Pons (tissue), 1 donor: ENCODE results near the gene HSD3B7.
A peak's percentile ranks its signal among the peaks of the same experiment; 100 is the strongest.

Experiments
- DNase-seq: peaks from one replicate; pipeline ENCODE4 v3.0.0-alpha.2; 2016; ENCODE audit warnings: low spot score

Gene HSD3B7

DNA sequence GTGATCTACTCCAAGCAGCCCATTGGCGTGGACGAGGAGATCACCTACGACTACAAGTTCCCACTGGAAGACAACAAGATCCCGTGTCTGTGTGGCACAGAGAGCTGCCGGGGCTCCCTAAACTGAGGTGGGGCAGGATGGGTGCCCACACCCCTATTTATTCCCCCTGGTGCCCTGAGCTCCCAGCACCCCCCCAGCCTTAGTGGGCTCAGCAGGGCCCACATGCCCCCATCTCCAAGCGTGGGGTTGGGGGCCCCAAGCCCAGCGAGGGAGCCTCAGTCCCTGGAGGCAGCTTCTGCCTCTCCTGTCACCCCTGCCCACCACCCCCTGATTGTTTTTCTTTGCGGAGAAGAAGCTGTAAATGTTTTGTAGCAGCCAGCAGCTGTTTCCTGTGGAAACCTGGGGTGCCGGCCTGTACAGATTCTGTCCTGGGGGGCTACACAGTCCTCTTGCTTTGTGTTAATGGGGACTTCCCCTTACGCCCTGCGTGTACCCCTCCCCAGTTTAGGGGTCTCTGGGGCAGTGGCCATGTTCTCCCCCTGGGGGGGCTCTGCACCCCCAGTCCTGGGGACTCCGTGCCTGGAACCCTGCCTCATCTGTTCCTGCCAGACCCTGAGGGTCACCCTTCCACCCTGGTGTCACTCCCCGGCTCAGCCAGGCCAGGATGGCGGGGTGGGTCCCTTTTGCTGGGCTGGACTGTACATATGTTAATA, 953 bp upstream of the HSD3B7 start:
- DNase-seq = no peak

DNA sequence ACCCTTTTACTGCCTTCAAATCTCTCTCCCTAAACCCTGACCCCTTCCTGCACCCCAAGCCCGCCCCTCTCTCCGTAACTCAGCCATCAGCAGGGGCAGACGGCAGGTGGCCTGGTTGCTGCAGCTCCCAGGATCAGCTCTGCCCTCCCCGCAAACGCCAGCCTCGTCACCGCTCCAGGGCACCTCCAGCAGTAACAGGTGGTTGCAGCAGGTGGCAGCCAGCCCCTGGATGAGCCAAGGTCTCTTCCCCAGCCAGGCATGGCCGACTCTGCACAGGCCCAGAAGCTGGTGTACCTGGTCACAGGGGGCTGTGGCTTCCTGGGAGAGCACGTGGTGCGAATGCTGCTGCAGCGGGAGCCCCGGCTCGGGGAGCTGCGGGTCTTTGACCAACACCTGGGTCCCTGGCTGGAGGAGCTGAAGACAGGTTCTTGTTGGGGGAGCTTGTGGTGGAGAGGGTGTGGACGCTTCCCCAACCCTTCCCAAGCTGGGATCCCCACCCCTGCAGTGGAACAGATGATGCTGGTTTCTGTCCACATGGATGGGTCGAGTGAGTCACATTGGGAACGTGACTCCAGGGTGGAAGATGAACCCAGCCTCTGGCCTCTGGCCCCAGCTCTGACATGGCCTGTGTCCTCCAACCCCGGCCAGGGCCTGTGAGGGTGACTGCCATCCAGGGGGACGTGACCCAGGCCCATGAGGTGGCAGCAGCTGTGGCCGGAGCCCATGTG, 558 bp downstream of the HSD3B7 start:
- no peak for DNase-seq

DNA sequence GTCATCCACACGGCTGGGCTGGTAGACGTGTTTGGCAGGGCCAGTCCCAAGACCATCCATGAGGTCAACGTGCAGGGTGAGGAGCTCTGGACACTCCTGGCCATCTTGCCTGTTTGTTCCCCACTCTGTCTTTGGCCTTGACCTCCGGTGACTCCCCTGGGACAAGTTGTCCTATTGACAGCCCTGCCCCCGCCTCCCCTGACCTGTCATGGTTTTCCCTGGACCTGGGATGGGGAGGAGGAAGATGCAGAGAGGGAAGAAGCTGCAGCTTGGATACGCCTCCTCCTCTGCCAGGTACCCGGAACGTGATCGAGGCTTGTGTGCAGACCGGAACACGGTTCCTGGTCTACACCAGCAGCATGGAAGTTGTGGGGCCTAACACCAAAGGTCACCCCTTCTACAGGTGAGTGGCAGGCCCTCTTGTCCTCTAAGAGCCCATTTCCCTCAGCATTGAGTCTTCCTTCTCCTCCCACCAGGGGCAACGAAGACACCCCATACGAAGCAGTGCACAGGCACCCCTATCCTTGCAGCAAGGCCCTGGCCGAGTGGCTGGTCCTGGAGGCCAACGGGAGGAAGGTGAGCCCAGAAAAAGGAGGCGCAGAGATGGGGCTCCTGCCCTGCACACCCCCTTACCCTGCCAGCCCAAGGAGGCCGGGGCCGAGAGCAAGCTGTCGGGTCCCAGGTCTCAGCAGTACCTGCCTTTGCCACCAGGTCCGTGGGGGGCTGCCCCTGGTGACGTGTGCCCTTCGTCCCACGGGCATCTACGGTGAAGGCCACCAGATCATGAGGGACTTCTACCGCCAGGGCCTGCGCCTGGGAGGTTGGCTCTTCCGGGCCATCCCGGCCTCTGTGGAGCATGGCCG, 1.4 kb downstream of the HSD3B7 start:
- no peak for DNase-seq

DNA sequence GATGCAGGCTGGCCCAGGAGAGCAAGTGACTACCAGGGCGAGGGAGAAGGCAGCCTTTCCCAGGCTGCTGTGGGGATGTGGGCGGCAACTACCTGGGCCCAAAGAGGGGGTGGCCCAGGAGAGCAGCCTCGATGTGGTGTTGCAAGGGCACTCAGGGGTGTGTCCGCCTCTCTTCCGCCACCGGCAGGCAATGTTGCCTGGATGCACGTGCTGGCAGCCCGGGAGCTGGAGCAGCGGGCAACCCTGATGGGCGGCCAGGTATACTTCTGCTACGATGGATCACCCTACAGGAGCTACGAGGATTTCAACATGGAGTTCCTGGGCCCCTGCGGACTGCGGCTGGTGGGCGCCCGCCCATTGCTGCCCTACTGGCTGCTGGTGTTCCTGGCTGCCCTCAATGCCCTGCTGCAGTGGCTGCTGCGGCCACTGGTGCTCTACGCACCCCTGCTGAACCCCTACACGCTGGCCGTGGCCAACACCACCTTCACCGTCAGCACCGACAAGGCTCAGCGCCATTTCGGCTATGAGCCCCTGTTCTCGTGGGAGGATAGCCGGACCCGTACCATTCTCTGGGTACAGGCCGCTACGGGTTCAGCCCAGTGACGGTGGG, 2.7 kb downstream of the HSD3B7 start:
- no peak for DNase-seq

DNA sequence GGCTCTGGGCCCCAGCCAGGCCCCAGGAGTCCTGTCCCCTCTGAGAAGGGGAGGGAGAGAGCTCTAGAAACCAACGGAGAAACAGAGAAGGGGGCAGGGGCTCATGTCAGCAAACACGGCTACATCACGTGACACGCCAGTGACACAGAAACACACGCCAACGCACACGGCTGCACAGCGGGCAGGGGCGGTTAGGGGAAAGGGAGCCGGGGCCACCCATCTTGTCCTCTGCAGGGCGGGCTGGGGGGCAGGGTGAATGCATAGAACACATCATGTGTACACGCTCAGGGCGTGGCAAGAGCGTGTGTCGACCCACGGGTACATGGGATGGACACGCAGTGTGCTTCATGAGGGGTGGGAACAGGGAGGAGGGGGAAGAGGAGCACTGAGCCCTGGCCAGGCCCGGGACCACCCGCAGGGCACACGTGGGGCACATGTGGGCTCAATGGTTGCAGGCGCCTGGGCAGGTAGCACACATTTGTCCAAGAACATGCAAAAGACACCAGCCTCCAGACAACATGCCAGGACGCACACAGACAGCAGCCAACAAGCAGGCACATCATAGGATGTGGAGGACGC, 4.6 kb downstream of the HSD3B7 start:
- no peak for DNase-seq

DNA sequence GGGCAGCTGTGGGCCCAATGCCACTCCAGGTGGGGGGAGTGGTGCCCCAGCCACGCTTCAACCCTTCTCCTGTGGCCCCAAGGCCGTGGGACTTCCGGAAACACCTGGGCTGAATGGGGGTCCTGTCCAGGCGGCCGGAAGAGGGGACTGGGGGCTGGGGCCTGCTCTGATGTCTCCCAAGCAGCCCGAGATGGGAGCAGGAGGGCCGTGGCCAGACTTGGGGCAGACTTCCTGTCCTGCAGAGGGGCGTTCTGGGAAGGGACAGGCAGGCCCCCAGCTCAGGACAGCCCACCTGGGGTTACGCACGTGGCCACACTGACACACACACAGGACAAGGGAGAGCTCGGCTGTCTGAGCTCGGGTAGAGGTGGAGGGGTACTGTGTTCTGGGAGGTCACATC, 5.1 kb downstream of the HSD3B7 start:
- DNase-seq = no peak

DNA sequence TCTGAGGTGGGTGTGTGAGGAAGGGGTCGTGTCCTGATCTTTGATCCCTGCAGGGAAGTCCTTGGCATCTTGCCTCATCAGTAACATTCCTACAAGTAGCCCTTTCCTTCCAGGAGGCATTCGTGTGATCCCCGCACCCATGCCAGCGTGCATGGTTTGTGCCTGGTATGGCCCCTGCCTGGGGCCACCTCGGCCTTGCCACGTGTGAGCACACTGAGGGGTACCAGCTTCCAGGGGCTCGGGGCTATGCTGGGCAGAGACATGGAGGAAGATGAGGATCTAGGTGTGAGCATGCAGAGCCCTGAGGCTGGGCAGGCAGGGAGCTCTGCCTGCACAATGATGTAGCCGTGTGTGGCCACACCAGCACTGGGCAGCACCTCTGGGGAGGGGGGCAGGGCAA, 6.0 kb downstream of the HSD3B7 start:
- DNase-seq = no peak

DNA sequence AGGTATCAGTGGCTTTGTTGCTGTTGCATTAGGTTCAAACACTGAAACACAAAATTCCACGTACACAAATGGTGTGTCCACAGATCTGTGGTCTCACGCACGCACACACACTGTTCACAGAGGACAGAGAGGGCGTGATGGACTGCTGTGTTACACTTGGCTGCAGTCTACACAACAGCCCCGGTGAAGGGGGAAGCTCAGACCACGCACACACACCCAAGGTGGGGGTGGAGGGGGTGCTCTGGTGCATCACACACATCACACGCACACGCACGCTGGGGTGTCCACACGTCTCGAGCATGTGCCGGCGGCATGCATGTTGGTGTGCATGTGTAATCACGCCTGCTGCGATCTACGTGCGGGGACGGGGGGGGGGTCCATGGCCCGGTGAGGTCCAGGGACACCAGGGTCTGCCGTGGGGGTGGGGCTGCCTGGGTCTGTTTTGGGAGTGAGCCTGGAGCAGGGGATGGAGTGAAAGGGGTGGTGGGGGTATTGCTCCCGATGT, 7.3 kb downstream of the HSD3B7 start:
- no peak for DNase-seq

DNA sequence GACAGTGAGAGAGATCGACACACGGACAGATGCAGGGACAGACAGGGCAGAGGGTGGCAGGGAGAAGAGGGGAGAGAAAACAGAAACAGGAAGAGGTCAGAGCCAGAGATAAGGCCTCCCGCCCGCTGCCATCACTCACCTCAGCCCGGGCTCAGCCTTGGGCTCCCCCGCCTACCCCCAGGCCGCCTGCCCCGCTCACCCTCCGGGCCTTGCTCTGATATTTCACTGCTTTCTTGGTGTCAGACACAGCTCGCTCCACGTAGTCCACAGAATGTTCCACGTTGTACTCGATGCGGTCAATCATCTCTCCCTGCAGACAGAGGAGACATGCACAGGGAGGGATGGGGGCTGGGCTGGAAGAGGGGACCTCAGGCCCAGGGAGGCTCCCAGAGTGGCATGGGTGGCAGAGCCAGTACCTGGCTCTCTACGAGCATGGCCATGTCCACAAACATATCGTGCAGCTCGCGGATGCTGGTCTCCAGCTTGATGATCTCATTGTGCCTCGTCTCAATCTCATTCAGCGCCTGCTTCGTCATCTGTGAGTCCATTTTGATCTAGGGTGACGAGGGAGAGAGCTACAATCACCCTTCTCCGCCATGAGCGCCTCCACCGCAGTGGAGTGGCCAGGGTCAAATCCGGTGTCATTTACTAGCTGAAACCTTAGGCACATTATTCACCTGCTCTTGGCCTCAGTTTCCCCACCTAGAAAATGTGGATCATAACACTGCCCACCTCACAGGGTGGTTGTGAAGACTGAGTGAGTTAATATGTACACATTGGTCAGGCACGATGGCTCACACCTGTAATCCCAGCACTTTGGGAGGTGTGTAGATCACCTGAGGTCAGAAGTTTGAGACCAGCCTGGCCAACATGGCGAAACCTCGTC, 8.2 kb downstream of the HSD3B7 start:
- DNase-seq = no peak

DNA sequence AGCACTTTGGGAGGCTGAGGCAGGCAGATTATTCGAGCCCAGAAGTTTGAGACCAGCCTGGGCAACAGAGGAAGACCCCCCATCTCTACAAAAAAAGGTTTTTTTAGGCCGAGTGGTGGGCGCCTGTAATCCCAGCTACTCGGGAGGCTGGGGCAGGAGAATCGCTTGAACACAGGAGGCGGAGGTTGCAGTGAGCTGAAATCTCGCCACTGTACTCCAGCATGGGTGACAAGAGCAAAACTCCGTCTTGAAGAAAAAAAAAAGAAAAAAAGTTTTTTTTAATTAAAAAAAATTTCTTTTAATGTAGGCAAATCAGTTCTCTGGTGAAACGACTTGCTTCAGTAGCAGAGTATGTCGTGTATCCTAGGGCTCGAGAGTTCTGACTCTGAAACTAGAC, 10.9 kb downstream of the HSD3B7 start:
- DNase-seq = no peak

DNA sequence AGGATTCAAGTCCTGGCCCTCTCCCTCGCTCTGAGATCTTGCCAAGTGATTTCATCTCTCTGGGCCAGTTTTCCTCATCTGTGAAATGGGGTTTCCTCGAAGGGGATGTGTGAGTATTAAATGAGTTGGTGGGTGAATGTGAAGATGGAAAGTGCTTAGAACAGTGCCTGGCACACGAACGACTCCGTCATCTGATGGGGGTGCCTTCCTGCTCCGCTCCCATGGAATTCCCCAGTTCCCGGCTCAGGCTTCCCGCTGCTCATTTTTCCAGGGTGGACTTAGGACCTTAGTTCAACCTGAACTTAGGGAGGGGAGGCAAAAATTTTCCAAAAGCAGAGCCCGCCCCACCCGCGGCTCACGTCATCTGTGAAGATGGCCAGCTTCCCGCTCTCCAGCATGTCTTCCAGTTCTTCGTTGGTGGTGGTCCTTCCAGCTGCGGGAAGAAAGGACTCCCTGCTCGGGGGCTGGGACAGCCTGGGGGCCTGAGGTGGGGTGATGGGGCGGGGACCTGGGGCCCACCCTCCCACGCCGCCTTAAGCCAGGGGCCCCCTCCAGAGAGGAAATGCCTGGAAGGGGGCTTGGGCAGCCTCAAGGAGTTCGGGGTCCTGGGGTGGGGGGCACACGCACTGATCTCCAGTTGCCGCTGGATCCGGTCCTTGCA, 11.4 kb downstream of the HSD3B7 start:
- no peak for DNase-seq

DNA sequence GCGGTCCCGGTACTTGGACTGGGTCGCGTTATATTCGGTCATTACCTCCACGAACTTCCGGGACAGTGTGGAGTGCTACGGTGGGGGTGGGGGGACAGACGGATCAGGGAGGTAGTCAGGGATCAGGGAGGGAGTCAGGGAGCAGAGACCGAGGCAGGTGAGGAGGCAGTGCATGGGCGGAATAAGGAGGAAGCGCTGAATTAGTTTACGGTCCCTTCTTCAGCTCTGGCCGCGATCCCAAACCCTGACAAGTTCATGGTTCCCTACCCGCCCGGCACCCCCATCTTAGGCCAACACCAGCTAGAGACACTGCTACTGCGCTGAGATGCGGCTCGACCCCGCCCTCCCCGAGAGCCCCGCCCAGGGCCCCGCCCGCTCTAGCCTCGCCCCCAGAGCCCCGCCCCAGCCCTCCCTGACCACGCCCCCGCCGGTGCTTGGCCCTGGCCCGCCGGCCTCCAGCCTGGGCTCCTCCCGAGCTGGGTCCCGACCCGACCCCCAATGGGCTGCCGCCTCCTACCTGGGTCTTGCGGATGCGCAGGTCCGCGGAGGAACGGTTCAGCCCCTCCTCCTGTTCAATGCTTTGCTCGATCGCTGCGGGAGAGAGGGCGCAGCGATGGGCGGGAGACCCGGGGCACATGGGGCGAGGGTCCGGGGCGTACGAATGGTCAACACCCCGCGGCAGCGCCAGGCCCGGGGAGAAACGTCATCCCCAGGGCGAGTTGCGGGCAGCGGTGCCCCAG, 12.1 kb downstream of the HSD3B7 start:
- peak; percentile 24 for DNase-seq

DNA sequence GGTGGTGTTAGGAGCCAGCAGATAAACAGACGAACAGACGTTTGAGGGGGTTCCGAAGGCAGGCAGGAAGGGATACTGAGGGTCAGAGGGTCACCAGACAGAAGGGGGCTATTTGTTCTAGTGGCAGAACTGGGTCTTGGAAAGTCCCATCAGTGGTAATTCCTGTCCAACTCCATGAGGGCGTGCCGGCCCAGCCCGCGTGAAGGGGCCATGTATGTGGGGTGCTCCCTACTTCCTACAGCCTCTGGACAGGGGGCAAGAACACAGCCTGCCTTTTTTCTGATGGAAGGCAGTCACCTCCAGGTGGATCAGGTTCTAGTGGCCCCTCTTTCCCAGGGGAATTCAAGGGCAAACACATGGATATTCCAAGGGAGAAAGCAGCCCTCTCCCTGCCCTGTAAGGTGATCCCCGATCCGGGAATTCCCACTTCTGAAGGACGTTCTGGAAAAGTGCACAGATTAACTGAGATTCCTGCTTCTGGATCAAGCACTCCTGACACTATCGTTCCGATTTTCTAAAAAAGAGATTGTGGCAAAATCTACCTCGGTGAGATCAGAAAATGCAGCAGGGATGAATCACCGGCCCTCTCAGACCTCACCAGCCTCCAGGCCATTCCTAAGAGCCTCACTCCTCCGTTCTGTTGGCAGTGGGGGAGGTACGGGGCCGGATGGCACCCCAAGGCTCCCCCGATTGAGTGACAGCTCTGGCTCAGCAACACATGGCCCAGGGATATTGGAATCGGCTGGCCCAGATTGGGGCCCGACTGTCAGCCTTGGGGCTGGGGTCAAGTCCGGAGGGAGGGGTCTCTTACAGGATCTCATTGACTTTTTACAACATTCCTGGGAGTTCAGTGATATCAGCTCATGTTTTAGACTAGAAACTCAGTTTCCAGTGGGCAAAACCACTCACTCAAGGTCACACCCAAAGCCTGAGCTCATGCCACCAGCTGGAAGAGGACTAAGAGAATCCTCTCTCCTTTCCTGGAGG, 13.0 kb downstream of the HSD3B7 start:
- DNase-seq = no peak

DNA sequence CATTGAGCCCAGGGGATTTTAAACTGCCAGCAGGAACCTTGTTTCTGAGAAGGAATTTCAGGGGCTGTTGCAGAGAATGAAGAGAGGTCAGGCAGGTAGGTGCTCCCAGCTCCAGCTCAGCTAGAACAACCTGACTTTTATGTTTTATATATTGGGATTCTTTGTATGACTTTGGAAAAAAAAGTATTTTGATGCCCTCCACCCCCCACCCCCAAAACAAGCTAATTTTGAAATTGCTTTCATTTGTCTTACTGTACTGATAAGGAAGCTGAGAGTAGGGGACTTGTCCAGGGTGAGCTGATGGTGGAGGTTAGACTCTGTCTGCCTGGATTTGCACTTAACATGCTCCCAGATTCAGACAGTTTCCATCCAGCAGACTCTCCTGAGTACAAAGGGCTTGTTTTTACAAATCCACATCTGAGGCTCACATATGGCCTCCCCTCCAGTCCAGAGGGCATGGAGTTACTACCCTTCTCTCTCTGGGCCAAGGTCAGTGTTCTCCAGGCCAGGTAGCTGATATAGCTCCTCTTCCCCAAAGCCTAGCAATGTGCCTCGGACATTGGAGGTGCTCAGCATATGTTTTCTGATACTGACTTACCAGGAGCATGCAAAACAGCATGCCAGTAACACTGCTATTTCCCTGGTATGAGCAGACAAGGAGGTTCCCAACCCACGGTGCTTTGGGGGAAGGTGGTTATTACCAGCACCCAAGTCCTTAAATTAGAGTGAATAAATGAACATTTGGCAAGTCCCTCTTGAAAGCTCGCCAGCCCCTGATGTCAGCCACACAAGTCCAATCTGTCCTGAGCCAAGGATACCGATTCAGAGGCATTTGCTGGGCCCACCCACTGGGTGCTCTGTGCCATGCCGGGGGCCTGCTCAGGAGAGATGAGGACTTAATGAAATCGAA, 14.1 kb downstream of the HSD3B7 start:
- no peak for DNase-seq

DNA sequence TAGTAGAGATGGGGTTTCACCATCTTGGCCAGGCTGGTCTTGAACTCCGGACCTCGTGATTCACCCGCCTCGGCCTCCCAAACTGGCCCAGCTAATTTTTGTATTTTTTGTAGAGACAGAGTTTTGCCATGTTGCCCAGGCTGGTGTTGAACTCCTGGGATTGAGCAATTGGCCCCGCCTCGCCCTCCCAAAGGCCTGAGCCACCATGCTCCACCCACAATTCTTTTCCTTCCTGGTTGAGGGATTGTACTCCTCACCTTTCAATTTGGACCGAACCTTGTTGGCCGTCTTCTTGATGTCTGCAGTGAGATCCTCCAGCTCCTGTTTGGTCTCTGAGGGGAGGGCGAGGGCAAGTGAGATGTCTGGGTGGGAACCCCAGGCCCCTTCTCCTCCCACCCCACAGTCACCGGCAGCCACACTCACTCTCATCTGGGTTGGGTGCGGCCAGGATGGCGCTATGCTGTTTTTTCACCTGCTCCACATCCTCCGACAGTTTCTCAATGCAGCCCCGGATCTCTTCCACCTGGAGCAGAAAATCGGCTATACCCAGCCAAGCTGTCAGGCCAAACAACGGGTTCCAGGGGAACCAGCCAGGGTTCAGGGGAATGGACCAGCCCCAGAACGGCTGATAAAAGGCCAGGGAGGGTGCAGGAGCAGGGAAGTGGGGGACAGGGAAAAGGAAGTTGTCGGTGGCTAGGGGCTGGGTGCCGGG, 15.8 kb downstream of the HSD3B7 start:
- DNase-seq = no peak

DNA sequence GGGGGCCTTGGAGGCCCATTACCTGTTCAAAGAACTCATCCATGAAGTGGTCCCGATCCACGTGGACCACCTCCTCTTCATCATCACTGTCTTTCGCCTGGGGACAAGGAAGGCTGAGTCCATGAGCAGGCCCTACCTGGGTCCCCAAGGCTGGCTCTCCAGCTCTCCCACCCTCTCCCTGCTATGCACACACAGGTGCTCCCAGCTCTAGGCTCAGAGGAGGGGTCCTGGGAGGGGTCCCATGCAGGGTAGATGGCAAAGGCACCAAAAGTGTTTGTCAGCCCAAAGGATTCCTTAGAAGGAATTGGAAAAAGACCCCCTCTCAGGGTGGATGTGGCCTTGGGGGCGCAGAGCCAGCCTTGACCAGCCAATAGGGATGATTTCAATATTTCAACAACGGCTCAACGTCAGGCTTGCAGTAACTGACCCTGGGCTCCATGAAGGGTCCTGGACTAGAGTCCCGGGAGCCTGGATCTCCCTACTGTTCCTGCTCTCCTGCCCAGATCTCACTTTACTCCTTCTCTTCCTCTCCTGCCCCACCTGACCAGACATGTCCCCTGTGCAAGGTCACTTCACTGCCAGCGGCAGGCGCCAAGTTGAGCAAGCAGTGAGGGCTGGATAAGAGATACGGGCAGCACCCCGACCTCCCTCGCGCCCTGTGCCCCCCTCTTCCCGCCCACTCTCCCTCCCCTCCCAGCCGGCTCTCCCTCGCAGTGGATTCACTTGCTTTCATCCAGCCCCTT, 16.7 kb downstream of the HSD3B7 start:
- DNase-seq = no peak
